ENCODE measurements around the gene LONP1.
"Not testable (repeated sequence)": the region's sequence is repeated elsewhere in the genome, so short reads cannot be mapped to it uniquely, and the experiment has no call there.

GRCh38 chr19:5733172-5733571 is 13.2 kb upstream of the LONP1 start:
- TF ChIP-seq, protein P1, sequence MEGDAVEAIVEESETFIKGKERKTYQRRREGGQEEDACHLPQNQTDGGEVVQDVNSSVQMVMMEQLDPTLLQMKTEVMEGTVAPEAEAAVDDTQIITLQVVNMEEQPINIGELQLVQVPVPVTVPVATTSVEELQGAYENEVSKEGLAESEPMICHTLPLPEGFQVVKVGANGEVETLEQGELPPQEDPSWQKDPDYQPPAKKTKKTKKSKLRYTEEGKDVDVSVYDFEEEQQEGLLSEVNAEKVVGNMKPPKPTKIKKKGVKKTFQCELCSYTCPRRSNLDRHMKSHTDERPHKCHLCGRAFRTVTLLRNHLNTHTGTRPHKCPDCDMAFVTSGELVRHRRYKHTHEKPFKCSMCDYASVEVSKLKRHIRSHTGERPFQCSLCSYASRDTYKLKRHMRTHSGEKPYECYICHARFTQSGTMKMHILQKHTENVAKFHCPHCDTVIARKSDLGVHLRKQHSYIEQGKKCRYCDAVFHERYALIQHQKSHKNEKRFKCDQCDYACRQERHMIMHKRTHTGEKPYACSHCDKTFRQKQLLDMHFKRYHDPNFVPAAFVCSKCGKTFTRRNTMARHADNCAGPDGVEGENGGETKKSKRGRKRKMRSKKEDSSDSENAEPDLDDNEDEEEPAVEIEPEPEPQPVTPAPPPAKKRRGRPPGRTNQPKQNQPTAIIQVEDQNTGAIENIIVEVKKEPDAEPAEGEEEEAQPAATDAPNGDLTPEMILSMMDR (IDR thresholded peaks at IDR 0.05): not testable (repeated sequence)
- TF ChIP-seq POLR2A (IDR thresholded peaks at IDR 0.05): not testable (repeated sequence)
